Activated T-helper 17 cell treated with anti-CD3 and anti-CD28 coated beads, Interleukin-2, amount 50 U/mL, for 72 hours (primary cell): ENCODE results near the gene ALOX5. TPM values are rescaled to one million over a fixed set of nuclear protein-coding genes. Genes with fewer than 3 reads are reported as not detected.

ENCODE experiments used
- ATAC-seq: fragments of 150-1000 bp; cut with Tn5 transposase; replicated peaks from 2 replicates; pipeline ENCODE4 v1.10.0; 2021; ENCODE audit warnings: mild to moderate bottlenecking, moderate library complexity
- H3K27ac Mint-ChIP-seq: one replicate; pipeline ENCODE4 v1.8.0; 2022; ENCODE audit warnings: mixed read lengths
- H3K27me3 Mint-ChIP-seq: one replicate; pipeline ENCODE4 v1.8.0; 2022; ENCODE audit warnings: mixed read lengths
- H3K36me3 Mint-ChIP-seq: one replicate; pipeline ENCODE4 v1.8.0; 2022; ENCODE audit warnings: low read depth, mild to moderate bottlenecking, mixed read lengths
- H3K4me1 Mint-ChIP-seq: one replicate; pipeline ENCODE4 v1.8.0; 2022; ENCODE audit warnings: mixed read lengths
- H3K4me3 Mint-ChIP-seq: one replicate; pipeline ENCODE4 v1.8.0; 2022; ENCODE audit warnings: mild to moderate bottlenecking, mixed read lengths
- H3K9me3 Mint-ChIP-seq: one replicate; pipeline ENCODE4 v1.8.0; 2022; ENCODE audit warnings: mixed read lengths
- total RNA-seq, 2 donors: library from RNA; stranded (reverse); gene quantifications; one replicate each; pipeline ENCODE4 v1.2.3, GENCODE V29; 2022

Gene ALOX5
- total RNA-seq, 2 donors from 2014 or later, result 4.0 to 7.9 TPM

- H3K4me3 Mint-ChIP-seq, result no peak overlapping the region
- no peaks in the 10 kb centered on the region for H3K27me3 Mint-ChIP-seq
- H3K4me1 Mint-ChIP-seq, result no peaks in the 10 kb centered on the region
- no peak for ATAC-seq
- no peak overlapping the region for H3K27ac Mint-ChIP-seq
- H3K36me3 Mint-ChIP-seq, result no peaks in the 10 kb centered on the region
- no peaks in the 10 kb centered on the region for H3K9me3 Mint-ChIP-seq
These were observed 71.2 kb downstream of the ALOX5 start for GRCh38 chr10:45444976-45445898.

GRCh38 chr10:45446858-45447257 is 72.8 kb downstream of the ALOX5 start:
- H3K4me3 Mint-ChIP-seq, result no peak overlapping the region
- H3K27me3 Mint-ChIP-seq, result no peaks in the 10 kb centered on the region
- H3K4me1 Mint-ChIP-seq, result peaks cover 5% of the 10 kb centered on the region
- no peaks in the 10 kb centered on the region for H3K9me3 Mint-ChIP-seq
- H3K27ac Mint-ChIP-seq, result no peak overlapping the region
- H3K36me3 Mint-ChIP-seq, result no peaks in the 10 kb centered on the region
- ATAC-seq, result no peak

DNA sequence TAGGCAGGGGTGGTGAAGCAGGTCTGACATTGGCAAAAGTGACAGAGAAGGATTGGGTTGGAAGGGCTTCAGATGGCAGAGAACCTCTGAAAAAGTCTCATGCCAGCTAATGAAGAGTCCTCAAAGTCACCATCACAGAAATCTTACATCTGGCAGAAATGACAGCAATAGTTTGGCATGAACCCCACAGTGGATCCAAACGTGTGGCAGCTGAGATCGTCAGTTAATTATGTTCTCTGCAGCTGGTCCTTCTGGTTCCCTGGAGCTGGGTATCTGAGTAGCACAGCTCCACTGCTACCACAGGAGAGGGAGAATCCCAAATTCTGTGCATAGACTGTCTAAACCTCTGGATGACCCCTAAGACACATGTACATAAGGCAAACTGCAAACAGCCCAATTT is 73.4 kb downstream of the ALOX5 start:
- Mint-ChIP-seq H3K4me3 (no peak overlapping the region), H3K27me3 (no peaks in the 10 kb centered on the region), H3K9me3 (no peaks in the 10 kb centered on the region), H3K4me1 (peaks cover 8% of the 10 kb centered on the region), H3K36me3 (no peaks in the 10 kb centered on the region), H3K27ac (no peak overlapping the region)
- no peak for ATAC-seq

DNA sequence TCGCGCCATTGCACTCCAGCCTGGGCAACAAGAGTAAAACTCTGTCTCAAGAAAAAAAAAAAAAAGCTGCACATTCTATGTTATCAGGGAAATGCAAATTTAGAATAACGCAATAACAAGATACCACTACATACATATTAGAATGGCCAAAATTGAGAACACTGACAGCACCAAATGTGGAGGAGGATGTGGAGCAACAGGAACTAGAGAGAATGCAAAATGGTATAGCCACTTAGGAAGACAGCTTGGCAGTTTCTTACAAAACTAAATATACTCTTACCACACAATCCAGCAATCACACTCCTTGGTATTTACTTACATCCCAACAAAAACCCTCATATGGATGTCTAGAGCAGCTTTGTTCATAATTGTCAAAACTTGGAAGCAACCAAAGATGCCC is 76.8 kb downstream of the ALOX5 start:
- Mint-ChIP-seq H3K4me1 (peaks cover 26% of the 10 kb centered on the region), H3K27me3 (no peaks in the 10 kb centered on the region)

GRCh38 chr10:45451407-45451806 is 77.4 kb downstream of the ALOX5 start:
- Mint-ChIP-seq H3K36me3 (no peaks in the 10 kb centered on the region), H3K9me3 (no peaks in the 10 kb centered on the region), H3K4me3 (no peak overlapping the region), H3K4me1 (peaks cover 26% of the 10 kb centered on the region), H3K27me3 (no peaks in the 10 kb centered on the region), H3K27ac (no peak overlapping the region)
- no peak for ATAC-seq

More for the DNA sequence above, 76.8 kb downstream of the ALOX5 start:
- ATAC-seq, result no peak
- no peak overlapping the region for H3K4me3 Mint-ChIP-seq
- no peaks in the 10 kb centered on the region for H3K36me3 Mint-ChIP-seq
- no peak overlapping the region for H3K27ac Mint-ChIP-seq
- no peaks in the 10 kb centered on the region for H3K9me3 Mint-ChIP-seq

DNA sequence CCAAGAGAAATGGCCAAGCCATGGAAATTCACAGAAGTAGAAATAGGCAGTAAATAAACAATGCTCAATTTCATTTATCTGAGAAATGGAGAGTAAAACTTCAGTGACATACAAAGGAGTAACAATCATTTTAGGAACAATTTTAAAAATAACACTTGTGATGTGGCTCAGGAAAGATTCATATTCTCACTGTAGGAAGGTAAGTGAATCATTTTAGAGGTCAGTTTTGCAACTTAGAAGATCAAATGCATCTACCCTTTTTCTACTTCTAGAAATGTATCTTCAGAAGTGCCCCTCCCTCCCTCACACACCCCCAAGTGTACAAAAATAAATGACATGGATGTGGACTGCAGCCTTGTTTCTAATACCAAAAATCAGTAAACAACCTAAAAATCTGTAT is 78.3 kb downstream of the ALOX5 start:
- H3K4me1 Mint-ChIP-seq, result peaks cover 28% of the 10 kb centered on the region
- H3K4me3 Mint-ChIP-seq, result no peak overlapping the region
- ATAC-seq, result peak; percentile 59
- H3K9me3 Mint-ChIP-seq, result no peaks in the 10 kb centered on the region
- H3K27ac Mint-ChIP-seq, result no peak overlapping the region
- peaks cover 6% of the 10 kb centered on the region for H3K36me3 Mint-ChIP-seq
- H3K27me3 Mint-ChIP-seq, result no peaks in the 10 kb centered on the region

GRCh38 chr10:45452743-45453452 is 78.9 kb downstream of the ALOX5 start:
- no peaks in the 10 kb centered on the region for H3K9me3 Mint-ChIP-seq
- peak overlapping the region; percentile 46 for H3K4me3 Mint-ChIP-seq
- no peak overlapping the region for H3K27ac Mint-ChIP-seq
- peak; percentile 45 for ATAC-seq
- H3K4me1 Mint-ChIP-seq, result peaks cover 30% of the 10 kb centered on the region
- H3K36me3 Mint-ChIP-seq, result peaks cover 13% of the 10 kb centered on the region
- no peaks in the 10 kb centered on the region for H3K27me3 Mint-ChIP-seq

- no peaks in the 10 kb centered on the region for H3K27me3 Mint-ChIP-seq
- H3K27ac Mint-ChIP-seq, result peak overlapping the region; percentile 39
- peaks cover 21% of the 10 kb centered on the region for H3K36me3 Mint-ChIP-seq
- peak; percentile 37 for ATAC-seq
- H3K9me3 Mint-ChIP-seq, result no peaks in the 10 kb centered on the region
- peak overlapping the region; percentile 46 for H3K4me3 Mint-ChIP-seq
- peaks cover 30% of the 10 kb centered on the region for H3K4me1 Mint-ChIP-seq
These were observed 79.7 kb downstream of the ALOX5 start for GRCh38 chr10:45453639-45454255.

- H3K9me3 Mint-ChIP-seq, result no peaks in the 10 kb centered on the region
- ATAC-seq, result no peak
- no peaks in the 10 kb centered on the region for H3K27me3 Mint-ChIP-seq
- peaks cover 30% of the 10 kb centered on the region for H3K4me1 Mint-ChIP-seq
- H3K36me3 Mint-ChIP-seq, result peaks cover 26% of the 10 kb centered on the region
- H3K27ac Mint-ChIP-seq, result peak overlapping the region; percentile 39
- H3K4me3 Mint-ChIP-seq, result peak overlapping the region; percentile 23
These were observed 80.2 kb downstream of the ALOX5 start for GRCh38 chr10:45454262-45454661.

DNA sequence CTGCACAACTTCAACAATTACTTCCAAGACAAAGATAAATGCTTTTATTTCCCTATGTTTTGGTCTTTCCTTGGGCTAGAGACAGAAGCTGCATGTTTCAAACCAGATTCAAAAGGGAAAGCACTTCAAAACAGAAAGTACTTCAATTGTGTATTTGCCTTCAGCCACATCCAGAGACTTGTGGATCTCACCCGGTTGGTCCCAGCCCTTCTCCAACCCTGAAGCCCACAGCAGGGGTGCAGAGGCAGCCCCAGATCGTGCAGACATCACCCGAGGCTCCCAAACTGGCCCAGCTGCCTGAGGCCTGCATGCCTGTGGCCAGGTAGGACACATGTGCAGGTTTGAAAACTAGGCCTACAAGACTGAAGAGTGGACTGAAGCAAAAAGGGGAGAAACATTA is 80.8 kb downstream of the ALOX5 start:
- Mint-ChIP-seq H3K27ac (peak overlapping the region; percentile 39), H3K27me3 (no peaks in the 10 kb centered on the region), H3K4me3 (peak overlapping the region; percentile 23), H3K4me1 (peaks cover 30% of the 10 kb centered on the region), H3K36me3 (peaks cover 31% of the 10 kb centered on the region), H3K9me3 (no peaks in the 10 kb centered on the region)
- no peak for ATAC-seq

- ATAC-seq, result no peak
- Mint-ChIP-seq H3K36me3 (peaks cover 43% of the 10 kb centered on the region), H3K4me1 (peaks cover 32% of the 10 kb centered on the region), H3K9me3 (no peaks in the 10 kb centered on the region), H3K27me3 (no peaks in the 10 kb centered on the region), H3K4me3 (no peak overlapping the region), H3K27ac (peak overlapping the region; percentile 39)
These were observed 82.2 kb downstream of the ALOX5 start for GRCh38 chr10:45456233-45456632.

- Mint-ChIP-seq H3K9me3 (no peaks in the 10 kb centered on the region), H3K27me3 (no peaks in the 10 kb centered on the region), H3K27ac (no peak overlapping the region), H3K4me1 (peaks cover 28% of the 10 kb centered on the region), H3K36me3 (peaks cover 49% of the 10 kb centered on the region), H3K4me3 (no peak overlapping the region)
- no peak for ATAC-seq
These were observed 82.8 kb downstream of the ALOX5 start for GRCh38 chr10:45456822-45457221.

GRCh38 chr10:45457487-45457886 is 83.5 kb downstream of the ALOX5 start:
- H3K4me1 Mint-ChIP-seq, result peaks cover 30% of the 10 kb centered on the region
- peaks cover 54% of the 10 kb centered on the region for H3K36me3 Mint-ChIP-seq
- no peak overlapping the region for H3K27ac Mint-ChIP-seq
- H3K4me3 Mint-ChIP-seq, result no peak overlapping the region
- H3K9me3 Mint-ChIP-seq, result no peaks in the 10 kb centered on the region
- H3K27me3 Mint-ChIP-seq, result no peaks in the 10 kb centered on the region
- ATAC-seq, result no peak

GRCh38 chr10:45460235-45460878 is 86.3 kb downstream of the ALOX5 start:
- Mint-ChIP-seq H3K27ac (peak overlapping the region; percentile 8), H3K36me3 (peaks cover 54% of the 10 kb centered on the region), H3K4me3 (no peak overlapping the region), H3K9me3 (no peaks in the 10 kb centered on the region), H3K4me1 (peaks cover 25% of the 10 kb centered on the region), H3K27me3 (no peaks in the 10 kb centered on the region)
- ATAC-seq, result no peak
